Mesenteric fat pad (tissue), 1 donor: ENCODE measurements around the gene SYT2. TPM values are rescaled to one million over a fixed set of nuclear protein-coding genes. Genes with fewer than 3 reads are reported as not detected.

Source experiments
- DNase-seq: peaks from one replicate; pipeline ENCODE4 v3.0.0-alpha.2; 2020; ENCODE audit warnings: low spot score
- total RNA-seq: library from RNA; stranded (reverse); fragmentation: NEBNext Ultra II Directional; extraction: Animal tissue kit (Norgen Biotek cat#: 25700); gene quantifications from one replicate; pipeline ENCODE4 v1.2.1, GENCODE V29; 2021
- donor health status: DM: yes; HTN: yes; CAD: no.

Gene SYT2
- total RNA-seq, 1 donor from 2014 or later: not detected

DNA sequence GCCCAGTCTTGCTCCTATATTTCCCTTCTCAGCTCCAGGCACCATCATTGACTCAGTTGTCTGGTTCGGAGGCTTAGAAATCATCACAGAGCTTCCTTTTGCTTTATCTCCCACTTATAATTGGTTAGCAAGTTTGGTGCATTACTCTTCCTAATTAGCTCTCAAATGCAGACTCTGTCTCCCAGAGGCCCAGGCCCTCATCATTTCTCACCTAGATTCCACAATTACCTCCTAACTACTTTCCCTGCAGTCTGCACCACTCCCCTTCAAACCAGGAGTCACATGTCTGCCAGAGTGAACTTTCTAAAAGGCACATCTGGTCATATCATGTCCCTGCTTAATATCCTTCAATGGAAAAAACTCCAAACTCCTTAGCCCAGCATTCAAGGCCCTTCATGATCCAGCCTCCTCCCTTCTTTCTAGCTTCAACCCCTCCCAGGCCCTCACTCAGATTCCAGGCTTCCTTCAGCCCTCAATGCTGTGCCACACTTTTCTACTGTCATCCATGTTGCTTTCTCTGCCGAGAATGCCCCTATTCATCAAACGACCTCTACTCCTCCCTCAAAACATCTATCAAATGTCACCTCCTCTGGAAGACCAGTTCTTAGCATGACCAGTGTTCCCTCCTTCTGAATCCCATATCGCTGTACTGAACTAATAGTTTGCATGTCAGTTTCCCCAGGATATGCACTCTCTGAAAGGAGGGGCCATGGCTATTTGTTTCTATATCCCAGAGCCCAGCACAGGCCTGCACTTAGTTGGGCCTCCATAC, 30.7 kb downstream of the SYT2 start:
- DNase-seq: no peak

DNA sequence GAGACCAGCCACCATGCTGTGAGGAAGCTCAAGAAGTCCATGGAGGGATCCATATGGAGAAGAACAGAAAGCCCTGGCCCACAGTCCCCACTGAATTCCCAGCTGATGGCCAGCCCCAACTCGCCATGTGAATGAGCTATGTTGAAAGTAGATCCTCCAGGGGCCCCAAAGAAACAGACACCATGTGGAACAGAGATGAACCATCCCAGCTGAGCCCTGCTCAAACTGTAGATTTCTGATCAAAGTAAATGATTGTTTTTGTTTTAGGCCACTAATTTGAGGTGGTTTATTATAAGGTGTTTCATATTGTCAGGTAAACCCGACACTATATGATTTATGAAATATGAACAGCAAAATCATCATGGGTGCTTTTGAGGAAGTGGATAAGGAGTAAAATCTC, 32.8 kb downstream of the SYT2 start:
- no peak for DNase-seq

DNA sequence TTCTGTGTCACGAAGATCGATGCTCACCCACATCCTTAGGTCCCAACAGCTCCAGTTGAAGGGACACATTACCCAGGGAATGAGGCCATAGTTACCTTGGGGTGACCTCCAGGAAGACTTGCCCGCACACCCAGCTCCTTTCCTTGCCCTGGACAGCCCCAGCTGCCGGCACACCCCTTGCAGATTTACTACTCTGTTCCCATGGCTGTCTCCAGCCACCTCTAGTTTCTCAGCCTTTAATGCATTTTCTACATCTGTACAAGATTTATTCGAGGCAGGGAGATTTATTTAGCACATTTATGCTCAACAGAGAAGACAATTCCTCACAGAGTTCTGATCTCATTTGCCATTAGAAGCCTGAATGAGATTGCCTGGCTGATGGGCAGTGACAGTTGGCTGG, 36.7 kb downstream of the SYT2 start:
- no peak for DNase-seq

DNA sequence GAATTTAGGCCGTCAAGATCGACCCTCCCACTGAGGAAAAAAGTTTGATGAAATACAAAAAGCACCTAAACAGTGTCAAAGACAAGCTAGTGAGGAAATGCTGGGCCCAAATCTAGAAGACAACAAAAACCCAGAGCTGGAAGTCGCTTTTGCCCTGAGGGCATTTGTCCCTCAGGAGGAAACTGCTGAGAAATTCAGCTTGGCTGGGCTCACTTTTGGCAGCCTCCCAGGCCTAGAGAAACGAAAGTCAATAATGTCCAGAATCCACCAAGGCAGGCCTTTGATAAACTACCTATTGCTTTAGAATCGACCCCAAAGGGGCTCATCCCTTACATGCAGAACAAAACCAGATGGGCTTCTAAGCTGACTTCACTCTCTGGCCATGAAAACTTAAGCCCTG, 38.9 kb downstream of the SYT2 start:
- DNase-seq: no peak

DNA sequence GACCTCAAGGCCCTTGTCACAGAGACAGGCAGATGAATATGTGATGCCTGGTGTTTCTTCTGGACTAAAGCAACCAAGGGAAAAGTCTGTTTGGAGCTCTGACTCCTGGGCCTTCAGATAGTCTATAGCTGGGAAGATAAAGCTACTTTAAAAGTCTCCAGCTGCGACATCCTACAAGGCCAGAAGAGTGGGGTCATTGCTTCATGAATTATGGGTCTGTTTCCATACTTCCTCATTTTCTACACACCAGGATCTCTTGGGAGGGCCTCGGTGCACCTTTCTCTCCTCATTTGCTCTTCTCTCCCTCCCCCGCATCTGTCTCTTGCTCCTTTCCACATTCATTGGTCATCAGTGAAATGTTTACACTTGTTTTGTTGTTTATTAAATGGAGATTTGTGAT, 44.8 kb downstream of the SYT2 start:
- DNase-seq: no peak

DNA sequence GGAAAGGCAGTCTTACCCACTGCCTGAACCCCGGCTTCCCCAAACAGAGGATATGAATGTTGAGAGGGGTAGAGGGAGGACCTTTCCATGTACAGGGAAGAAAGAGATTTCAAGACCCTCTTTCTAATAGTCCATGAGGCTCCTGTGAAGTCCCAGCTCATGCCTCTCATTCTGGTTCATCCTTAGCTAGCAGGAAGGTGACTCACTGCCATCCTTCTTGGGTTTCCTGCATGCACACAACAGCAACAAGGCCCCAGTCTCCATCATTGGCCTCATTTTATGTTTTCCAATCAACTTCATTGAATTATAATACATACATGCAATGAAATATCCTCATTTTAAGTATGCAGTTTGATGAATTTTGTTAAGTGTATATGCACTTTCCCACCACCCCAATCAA, 46.2 kb downstream of the SYT2 start:
- no peak for DNase-seq

DNA sequence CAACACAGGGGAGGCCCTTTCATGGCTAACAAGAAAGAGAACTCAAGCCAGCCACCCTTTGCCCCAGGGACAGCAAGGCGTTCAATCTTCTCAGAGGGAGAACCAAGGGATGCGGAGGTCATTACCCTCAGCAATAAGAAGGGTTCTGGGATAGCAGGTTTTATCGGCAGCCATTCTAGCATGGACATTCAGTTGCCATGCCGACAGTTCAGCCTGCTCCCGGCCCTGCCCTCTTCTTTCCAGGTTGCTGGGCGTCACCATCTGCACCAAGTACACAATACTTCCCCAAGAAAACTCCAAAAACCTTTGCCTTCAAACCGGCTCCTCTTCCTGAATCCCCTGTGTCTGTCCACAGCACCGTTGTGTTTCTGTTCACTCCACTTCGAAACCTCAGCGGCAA, 47.1 kb downstream of the SYT2 start:
- DNase-seq: no peak

DNA sequence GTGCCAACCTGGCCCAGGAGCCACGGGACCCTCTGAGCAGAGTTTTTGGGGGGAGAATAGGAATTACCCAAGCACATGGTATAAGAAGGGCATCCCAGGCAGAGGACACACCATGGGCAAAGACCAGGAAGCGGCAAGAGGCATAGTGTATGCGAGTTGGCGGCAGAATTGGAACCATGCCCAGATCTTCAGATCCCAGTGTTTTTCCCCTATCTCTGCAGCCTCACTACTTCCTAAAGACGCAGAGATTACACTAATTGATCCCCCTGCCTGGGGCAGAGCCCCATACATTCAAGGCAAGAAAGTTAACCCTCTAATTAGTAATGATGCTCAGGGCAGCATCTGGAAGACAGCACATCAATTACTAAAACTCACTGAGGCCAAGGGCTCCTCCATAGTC, 48.2 kb downstream of the SYT2 start:
- DNase-seq: no peak

DNA sequence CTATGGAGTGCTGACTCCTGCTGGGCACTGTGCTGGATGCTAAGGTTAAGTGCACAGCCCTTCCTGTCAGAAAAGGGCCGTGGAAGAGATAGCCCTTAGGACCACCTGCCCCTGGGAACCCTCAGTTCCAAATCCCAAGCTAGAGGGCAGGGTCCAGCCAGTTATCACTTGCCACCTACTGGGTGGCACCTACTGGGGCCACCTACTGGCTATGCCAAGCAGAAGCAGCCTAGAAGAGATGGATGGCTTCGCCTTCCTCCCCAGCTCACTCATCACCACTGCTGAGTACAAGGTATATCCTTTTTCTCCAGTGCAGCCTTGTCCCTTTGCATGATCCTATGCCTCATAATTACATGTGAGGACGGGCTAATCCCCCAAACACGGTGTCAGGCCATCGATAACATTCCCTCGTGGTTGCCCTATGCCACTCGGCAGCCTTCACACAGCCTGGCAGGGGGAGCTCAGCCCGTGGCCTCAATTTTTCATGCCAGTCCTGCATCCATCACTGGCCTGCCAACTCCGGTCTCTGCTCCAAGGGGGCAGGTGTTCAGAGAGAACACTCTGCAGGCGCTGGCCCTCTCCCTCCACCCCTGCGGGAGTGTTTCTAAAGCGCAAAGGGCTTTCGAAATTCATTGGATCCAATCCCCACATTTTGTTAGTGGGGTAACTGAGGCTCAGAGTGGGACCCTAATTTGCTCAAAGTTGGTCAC, 49.0 kb downstream of the SYT2 start:
- no peak for DNase-seq

DNA sequence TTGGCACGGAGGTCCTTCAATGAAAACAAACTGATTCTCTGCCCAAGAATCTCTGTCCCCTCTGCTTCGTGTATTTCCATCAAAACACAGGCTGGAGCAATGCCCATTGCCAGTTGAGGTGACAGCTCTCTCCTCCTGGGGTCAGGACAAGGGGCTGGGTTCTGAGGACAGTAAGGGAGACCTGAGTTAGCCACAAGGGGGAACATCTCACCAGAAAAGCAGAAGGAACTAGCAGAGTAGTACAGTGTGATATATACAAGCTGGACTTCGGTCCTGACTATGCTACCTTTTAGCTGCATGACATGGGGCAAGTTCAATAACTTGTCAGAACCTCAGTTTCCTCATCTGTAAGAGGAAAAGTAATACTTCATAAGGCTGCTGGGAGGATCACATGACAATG, 50.3 kb downstream of the SYT2 start:
- DNase-seq: no peak

DNA sequence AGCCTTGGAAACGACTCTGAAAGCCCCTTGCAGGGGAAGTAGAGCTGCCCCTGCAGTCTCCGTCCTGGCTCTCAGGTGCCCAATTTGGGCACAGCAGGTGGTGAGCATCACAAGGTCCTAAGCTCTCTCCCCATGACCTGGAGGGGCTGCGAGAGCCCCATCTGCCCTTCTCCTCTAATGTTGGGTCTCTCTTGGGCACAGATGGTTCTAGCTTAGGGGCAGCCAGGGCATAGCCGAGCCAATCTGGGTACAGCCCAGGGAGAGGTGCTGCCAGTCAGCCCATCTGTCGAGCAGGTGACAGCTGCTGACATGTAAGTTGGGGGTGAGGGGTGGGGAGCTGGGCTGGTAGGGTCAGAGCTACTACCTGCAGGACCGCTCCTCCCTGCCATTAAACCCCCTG, 50.7 kb downstream of the SYT2 start:
- DNase-seq: no peak

DNA sequence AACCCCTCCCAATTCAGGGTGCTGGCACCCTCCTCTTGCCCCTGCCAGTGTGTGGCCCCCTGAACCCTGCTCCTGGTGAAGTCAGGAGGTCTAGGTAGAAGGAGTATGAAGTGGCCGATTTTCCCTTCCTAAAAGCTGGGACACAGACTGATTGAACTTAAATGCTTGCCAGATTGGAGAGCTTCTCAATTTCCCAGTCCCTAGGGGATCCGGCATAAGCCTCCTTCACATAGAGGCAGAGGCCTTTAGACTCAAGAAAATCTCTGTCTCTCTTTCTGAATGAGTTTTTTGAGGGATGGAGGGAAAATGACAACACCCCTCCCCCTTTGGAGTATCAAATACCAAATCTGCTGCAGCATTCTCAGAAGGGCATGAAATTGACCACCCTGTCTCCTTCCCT, 51.5 kb downstream of the SYT2 start:
- no peak for DNase-seq

DNA sequence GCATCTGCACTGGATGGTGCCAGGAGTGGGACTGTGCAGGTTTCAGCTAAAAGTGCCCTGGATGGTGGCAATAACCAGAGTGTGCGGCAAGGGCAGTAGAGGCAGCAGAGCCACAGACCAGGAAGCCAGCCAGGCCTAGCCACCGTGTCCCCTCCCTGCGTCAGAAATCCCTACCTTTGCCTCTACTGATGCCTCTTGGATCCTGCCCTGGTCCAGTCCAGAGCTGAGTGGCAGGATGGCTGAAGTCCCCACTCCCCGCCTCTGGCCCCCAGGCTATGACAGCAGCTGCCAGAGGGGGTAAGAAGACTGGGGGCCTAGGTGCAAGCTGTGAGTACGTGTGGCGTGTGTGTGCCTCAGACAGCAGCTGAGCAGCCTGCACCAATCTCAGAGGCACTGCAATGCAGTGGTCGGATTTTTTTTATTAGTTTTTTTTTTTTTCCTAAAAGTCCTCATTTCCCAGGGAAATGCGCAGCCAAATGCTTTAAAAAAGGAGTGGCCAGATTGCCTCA, 51.9 kb downstream of the SYT2 start:
- DNase-seq: no peak

DNA sequence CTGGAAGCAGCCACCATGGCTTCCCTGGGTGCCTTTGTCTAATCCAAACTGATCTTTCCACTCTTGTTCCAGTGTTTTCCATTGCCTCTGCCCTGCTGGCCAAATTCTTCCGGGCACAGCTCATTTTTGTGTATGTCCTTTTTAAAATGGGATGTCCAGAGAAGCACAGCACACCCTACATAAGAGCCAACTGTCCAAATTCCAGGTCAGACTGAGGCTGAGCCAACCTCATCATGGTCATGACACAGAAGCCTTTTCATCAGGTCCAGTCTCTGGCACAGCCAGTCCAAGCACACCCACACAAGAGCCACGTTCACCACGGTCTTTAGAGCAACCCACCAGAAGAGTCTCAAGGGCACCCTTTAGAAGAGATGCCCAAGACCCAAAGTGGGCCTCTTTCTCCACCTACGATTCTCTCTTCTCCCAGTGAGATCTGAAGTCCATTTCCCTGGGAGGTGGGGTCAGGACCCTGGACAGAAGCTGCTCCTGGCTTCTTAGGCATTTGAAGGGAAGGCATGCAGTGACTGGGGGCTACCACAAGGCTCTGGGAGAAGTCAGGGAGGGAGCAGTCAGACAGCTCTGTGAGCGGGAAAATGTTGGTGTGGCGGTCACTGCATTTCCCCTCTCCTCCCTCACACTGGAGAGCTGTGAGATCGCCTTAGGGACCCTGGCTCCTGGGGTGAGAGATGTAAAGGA, 53.2 kb downstream of the SYT2 start:
- no peak for DNase-seq

DNA sequence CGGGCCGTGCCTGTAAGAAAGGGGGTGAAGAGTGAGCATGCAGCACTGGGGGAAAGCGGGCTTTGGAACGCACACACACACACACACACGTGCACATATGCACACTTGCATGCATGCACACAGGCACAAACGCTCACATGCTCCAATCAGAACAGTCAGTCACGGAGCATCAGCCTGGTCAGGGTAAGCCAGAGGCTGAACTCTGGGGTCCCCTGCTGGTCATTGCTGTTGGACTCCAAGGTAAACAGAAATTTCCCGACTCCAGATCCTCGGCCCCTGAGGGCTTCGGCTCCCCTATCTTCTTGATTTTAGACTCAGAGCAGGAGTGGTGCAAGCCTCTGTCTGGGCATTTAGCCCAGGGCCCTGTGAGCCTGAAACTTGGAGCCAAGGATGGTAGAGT, 54.2 kb downstream of the SYT2 start:
- DNase-seq: no peak

DNA sequence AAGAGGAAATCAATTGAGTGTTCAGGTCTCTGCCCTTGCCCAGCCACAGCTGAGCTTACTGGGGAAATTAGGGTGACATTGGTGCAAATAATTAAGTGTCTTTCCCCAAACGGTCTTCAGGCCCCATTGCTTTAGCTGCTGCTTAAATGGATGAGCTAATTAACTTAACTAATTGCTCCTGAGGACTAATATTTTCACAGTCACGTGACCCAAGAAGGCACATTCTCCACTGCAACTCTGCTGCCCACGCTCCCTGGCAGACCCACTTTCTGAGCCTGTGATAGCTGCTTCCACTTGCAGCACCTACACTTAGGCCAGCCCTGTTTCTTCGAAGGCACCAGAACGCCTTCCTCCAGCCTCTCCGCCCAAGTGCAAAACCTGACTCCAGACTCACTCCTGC, 56.2 kb downstream of the SYT2 start:
- no peak for DNase-seq

DNA sequence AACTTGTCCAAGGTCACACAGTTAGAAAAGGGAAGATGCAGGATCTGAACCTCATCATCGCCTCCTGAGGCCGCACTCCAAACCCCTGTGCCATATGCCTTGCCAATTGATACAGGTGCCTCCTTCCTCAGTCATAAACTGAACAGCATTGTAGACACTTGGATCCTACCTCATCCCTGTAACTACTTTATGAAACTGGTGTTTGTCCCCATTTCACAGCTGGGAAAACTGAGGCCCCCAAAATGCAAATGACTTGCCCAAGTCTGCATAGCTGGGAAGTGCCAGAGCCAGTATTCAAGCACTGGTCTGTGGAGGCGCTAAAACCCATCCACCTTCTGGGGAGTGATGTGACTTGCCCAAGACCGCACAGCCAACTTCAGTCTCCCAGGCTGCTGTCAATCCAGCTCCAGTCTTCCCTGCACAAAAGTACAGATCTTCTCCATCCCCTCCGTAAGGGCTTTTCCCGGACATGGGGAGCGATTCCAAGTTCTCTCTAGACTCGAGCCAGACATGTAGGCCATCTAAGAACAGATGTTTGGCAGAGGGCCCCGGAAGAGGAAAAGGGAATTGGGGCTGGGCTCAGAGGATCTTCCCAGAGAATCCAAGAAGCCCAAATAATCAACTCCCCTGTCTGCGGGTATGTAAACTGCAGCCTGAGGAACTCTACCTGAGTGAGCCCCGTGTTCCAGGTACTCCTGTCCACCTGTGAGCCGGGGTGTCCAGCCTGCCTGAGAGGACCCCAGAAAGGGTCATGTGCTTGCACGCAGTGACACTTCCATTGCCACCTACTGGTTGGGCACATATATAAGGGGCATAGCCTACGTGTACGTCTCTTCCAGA, 60.5 kb downstream of the SYT2 start:
- no peak for DNase-seq

DNA sequence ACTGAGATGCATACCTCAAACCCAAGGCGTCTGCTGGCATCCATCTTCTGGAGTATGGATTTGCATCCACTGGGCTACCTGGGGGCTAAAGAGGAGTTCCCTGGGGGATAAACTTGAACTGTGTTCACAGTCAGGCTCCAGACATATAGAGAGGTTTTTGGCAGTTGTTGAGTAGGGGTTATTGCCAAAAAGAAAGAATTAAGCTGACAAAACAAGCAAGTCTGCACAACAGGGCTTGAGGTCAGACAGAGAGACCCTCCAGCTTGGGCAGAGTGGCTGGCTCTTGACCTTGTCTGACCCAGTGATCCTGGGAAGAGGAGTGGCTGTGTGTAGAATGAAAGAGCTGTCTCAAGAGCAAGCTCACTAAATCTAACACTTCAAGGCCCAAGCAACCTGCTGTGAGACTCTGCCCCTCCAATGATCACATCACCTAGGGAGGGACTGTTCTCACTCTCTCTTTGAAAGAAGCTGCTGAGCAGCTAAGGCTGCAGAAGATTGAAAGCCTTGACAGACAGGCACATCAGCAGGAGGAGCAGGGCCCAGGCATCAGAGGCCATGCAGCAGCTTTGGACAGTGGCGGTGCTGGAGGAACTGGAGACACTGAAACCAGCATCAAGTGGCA, 61.5 kb downstream of the SYT2 start:
- DNase-seq: no peak

DNA sequence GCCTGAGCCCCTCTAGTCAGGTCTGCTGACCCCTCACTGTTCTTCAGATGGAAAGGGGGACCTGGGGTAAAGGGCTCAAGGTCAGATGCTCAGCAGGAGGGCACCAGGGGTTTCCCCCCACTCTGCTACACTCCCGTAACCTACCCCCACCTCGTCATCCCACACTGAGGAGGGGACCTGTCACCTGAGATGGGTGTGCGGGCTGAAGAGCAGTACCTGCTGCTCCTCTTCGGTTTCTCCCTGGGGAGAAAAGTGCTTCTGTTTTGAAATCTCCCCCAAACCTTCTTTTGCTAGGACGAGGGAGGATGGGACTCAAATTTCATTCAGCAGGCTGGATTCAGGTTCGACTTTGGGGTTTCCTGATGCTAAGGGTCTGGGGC, 65.2 kb downstream of the SYT2 start:
- no peak for DNase-seq

DNA sequence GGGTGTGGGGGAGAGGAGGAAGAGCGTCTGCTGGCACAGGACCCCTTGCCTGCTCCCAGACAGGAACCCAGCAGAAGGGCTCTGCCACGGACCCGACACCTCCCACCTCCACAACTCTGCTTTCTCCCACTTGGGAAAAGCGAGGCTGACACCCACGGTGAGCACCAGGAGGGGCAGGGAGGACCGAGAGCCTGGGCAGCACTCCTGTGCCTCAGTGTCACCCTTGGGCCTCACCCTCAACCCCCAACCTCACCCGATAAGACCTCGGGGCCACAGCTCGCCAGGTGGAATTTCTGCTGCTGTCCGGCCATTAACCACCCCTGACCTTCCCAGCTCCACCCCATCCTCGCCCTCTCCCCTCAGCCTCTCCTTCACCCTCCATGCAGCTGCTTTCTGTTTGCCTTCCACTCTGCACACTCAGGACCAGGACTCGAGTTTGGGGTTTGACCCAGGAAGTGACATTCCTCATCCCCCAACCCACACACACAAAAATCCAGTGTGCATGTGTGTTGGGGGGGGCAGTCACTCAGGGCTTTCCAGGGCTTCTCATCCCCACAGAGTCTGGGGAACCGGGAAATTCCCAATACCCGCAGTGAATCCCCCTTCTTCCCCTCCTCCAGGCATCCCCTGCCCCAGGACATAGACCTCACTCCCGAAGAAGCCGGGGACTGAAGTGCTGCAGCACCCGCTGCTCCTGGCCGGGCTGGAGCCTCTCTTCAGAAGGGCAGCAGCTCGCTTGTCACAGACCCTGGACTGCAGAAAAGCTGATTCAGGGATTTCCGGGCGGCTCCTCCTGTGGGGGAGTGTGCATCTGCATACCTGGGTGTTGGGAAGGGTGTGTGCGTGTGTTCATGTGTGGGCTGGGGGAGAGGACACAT, 65.8 kb downstream of the SYT2 start:
- no peak for DNase-seq
